ENCODE data around the gene C11orf68.

GRCh38 chr11:65894034-65894591, 24.7 kb downstream of the C11orf68 start:
- TF ChIP-seq POLR2A (IDR thresholded peaks at IDR 0.05) (no peak), CTCF (IDR thresholded peaks at IDR 0.05) (no peak)

Measured in thyroid gland (tissue), 4 donors.